ENCODE data around the gene MRPS10.
"Not testable (repeated sequence)": the region's sequence is repeated elsewhere in the genome, so short reads cannot be mapped to it uniquely, and the experiment has no call there.

The MRPS10 gene

DNA sequence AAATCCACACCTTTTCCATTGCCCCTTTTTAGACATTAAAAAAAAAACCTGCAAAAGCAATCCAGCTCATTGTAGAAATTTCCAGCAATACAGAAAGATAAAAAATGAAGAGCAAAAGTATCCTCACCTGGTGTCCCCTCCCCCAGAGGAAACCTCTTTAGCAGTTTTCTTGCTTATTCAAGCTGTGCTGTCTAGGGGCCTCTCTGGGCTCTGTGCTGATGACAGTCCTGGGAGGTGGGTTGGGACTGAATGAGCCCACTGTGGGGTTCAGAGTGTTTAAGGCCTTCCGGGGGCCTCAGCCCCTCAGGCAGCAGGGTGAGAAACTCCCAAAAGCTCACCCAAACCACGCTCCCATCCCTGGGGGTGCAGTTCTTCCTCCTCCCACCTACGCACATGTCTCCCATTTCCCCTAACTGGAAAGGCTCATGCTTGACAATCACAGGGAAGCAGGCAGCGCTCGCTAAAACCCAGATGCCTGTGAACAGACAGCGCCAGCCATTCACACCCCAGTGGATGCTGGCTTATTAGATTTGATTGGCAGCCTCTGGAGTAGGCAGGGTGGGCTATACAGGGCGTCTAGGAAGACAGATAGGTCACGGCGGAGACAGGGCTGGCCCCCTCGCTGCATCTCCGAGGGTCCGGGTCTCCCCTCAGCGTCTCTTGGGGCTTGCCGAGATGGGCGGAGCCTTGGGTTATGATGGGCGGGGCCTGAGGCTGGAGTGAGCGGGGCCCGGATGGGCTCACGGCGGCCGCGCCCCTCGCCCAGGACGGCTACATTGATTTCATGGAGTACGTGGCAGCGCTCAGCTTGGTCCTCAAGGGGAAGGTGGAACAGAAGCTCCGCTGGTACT is 39.9 kb downstream of the MRPS10 start:
- peak in 3 of 51 donors; percentile 2 to 15 (median 7) for DNase-seq

DNA sequence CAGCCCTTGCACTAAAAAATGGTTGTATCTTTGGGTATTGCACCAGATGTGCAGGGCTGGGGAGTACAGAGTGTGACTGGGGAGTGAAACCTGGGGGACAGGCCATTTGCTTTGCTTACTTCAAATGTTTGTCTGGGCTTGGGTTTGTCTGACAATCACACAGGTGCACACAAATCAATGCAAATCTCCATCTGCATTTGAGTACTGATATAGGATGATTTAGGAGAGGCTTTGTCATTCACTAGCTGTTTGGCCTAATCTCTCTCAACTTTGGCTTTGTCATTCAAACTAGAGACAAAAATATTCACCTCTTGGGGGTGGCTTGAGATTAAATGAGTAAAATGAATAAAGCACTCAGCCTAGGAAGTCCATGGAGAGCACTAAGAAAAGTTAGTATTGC is 40.7 kb downstream of the MRPS10 start:
- DNase-seq: no peak

DNA sequence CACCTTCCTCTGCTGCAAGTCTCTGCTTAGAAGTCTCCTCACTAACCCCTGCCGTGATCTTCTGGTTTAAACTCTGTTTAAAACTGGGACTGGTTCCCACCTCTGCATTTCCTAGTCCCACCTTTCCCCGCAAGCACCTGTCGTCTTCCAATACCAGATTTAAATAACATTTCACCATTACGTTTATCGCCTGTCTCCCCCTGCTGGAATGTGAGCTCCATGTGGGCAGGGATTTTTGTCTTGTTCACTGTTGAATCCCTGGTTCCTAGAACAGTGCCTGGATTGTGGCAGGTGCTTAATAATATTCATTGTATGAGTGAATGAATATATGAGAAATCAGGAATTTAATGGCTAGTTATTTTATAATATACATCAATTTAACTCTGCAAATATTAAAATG is 41.8 kb downstream of the MRPS10 start:
- DNase-seq: no peak

DNA sequence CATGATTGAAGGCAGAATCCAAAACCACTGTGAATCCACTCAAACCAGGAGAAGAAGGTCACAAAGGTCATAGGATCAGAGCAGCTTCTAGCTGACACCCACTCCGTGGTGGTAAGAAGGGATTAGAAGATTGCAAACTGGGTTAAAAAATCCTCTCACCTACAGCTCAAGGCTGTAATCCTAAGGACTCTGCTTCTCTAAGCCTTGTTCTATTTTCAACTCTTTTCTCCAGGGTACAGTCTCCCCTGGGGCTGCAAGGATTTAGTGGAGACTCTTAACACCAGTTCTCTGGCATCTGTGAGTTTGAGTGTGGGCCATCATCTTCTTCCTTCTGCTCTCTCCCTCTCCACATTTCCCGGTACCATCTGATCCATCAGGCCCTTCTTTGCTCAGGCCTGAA is 44.6 kb downstream of the MRPS10 start, which contains the start of gene GUCA1A:
Gene GUCA1A (plus strand): TSS at position 264 of the 400 bp plus-strand sequence. CDS start 250 bp downstream, outside the sequence.
- no peak for DNase-seq

DNA sequence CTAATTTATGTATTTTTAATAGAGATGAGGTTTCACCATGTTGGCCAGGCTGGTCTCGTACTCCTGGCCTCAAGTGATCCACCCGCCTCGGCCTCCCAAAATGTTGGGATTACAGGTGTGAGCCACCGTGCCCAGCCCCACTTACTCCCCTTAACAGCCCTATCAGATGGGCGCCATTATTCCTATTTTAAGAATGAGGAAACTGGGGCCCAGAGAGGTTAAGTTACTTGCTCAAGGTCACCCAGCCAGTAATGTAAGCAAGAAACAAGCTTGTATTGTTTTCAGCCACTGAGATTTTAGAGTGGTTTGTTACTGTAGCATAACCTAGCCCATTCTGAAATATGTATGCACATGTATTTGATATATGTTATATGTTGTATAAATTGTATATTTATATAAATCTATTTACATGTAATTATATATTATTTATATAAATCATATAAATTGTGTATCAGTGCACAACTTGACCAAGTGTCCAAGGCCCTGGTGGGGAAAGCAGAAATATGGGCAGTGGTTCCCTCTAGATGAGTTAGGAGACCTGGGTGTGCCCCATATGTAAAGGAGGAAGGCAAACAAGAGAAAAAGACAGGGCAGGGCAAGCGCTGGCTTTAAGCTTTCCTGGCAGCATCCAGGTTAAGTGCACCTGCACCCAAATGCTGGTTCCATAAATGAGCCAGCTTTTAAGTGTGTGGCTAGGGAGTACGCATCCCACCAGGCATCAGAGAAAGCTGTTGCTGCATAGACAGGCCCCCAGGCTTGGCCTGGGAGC is 45.7 kb downstream of the MRPS10 start:
- DNase-seq: no peak

DNA sequence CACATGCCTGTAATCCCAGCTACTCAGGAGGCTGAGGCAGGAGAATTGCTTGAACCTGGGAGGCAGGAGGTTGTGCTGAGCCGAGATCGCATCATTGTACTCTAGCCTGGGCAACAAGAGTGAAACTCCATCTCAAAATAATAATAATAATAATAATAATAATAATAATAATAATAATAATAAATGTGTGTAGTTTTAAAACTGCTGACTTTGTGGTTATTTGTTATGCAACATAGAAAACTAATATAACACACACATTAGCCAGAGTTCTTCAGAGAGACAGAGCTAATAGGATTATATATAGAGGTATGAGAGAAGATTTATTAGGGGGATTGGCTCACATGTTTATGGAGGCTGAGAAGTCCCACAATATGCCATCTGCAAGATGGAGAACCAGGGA is 47.9 kb downstream of the MRPS10 start:
- DNase-seq: not testable (repeated sequence)

DNA sequence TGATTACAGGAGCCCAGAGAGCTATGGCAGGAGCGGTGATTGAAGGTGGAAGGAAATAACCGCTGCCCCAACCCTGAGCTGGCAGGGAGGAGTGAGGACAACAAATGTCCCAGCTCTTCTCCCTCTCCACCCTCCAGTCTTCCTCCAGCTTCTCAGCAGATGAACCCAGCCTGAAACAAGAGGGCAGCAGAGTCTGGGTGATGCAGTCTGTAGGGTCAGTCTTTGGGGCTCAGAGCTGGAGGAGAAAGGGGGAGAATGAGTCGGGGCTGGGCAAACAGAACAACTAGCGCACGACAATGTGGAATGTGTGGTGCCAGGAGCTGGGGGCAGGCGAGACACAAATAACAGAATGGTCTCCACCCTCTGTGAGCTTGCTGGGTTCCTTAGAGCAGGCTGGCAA is 49.0 kb downstream of the MRPS10 start:
- DNase-seq: no peak

DNA sequence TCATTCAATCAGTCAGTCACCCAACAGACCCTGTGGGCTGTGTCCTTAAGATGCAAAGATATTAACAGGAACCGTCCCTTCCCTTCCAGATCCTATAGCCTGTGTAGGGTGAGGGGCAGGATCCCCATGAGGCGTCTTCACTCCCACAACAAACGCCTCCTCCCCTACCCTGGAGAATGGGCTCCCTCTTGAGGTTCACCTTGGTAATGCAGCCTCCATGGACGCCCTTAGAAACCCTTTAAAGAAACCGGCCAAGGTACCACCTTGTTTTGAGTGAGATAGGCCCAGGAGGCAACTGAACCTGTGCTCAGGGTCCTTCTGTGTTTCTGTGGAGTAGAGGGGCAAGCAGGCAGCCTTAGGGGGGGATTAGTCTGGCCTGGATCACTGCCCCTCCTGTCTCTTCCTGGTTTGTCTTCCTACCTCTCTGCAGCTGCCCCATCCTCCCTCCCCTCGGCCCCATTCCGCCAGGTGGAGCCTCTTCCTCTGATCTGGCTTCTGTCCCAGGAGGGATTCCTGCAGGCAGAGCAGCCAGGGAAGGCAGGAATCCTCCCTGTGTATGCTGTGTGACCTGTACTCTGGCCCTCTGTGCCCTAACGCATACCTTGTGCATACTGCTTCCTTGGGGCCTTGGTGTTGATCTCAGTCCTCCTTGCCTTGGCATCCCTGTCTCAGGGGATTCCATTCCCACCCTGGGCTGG is 51.1 kb downstream of the MRPS10 start:
- DNase-seq: peak in 38 of 51 donors; percentile 2 to 56 (median 12)

DNA sequence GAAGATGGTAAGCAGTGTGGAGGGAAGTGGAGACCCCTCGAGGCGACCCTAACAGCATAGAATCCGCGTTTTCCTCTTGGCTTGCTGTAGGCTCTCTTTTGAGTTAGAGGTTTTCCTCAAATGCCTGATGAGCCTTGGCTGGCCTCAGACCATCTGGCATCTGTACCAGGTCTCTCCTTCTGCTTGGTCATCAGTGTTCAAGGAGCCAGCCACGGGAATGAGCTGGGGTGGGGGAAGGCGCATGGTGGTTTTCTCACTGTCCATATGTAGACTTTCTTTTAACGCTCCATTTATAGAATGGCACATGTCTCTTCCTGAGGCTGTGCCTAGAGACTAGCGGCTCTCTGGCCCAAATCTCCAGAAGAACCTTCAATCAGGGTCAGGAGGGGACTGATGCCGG is 52.6 kb downstream of the MRPS10 start:
- DNase-seq: no peak

DNA sequence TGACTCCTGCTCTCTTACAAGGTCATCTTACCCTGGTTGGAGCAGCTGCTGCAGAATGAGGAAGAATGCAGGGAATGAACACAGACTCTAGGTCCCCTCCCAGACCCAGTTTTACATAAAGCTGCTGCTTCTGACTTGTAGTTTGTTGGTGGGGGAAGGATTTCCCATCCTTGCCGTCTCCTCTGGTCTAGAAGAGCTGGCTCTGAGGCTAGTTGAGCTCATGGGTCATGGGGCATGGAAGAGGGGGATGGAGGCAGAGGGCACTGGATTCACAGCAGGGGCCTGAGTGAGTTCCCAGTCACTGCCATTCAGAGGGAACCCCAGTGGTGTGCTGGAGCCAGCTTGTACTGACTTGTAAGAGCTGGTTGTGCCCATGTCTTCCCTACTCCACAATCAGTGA is 53.7 kb downstream of the MRPS10 start:
- DNase-seq: no peak

DNA sequence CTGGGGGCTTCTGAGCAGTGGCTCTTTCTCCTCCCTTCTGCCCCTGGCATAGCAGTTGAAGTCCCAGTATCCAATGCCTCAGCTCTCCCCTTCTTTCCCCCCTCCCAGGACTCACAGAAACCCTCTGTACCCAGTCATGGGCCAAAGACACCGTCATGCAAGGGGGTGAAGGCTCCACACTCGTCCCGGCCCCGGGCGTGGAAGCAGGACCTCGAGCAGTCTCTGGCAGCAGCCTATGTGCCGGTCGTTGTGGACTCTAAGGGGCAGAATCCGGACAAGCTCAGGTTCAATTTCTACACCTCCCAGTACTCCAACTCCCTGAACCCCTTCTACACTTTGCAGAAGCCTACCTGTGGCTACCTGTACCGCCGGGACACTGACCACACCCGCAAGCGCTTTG is 54.8 kb downstream of the MRPS10 start:
- DNase-seq: no peak

DNA sequence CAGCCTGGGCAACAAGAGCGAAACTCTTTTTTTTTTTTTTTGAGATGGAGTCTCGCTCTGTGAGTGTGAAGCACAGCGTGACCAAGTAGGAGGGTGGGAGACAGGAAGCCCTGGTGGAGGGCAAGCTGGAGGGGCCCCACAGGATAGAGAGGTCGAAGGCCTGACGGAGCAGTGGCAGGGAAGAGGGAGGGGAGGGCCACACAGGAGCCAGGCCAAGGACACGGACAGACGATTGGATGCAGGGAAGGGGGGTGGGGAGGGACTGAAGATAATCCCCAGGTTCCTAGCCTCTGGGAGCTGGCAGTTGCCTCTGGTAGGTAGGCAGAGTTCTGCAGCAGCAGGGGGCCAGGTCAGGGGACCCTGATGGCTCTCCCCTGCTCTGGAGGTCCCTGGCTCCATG is 55.3 kb downstream of the MRPS10 start:
- DNase-seq: no peak

DNA sequence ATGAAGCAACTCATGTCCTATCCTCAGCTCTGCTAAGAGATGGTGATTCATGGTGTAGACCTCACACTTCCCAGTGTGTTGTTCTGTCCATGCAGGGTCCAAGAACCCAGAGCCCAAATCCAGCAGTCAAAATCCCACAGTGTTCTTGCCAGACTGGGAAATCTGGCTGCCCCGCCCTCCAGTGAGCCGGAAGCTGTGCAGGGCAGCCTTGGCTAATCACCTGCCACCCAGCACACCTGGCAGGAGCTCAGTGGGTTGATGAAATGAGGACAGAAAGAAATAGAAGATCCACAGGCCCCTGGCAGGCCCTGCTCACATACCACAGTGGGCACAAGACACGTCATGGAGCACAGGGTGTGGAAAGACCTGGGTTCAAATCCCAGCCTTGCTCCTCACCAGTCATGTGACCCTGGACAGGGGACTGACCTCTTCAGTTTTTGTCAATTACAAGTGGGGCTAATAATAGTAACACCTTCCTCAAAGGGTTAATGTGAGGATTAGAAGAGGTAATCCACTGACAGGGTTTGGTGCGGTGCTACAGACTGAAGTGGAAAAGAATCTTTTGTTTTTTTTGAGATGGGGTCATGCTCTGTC is 58.1 kb downstream of the MRPS10 start:
- no peak for DNase-seq

DNA sequence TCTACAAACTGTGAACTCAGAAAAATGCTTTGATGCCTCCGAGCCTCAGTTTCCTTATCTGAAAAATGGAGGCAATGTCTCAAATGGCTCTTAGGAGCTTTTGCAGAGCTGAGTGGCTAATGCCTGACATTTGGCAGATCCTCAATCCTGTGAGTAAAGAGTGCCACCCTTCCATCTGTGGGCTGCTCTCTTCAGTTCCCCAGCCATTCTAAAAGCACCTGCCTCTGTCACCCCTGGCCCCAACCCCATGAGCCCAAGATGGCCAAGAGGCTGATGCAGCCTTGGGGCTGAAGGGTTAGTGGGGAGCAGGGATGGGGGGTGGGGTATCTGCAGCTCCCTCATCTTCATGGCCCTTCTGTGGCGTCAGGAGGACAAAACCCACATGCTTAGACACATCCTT is 59.0 kb downstream of the MRPS10 start:
- DNase-seq: no peak

DNA sequence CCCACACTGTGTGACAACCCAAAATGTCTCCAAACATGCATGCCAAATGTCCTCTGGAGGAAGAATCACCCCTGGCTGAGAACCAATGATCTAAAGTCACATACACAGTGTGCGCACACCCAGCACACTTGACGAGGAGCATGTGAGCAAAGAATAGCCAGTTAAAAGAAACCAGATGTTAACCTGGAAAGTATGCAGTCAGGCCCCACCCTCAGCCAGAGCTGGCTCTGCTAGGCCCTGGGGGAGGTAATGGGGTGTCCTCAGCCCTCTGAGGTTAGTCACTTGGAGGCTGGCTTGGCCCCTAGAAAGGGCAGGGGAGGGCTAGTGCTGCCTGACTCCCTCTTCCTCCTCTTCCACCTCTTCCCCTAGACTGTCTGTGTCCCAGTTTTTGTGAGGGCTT is 59.6 kb downstream of the MRPS10 start:
- no peak for DNase-seq

Measured in hypothalamus (tissue), 51 donors.